Gastrocnemius medialis (tissue), 4 donors: ENCODE measurements around the gene ADAMTS18. TPM values are rescaled to one million over a fixed set of nuclear protein-coding genes. Genes with fewer than 3 reads are reported as not detected.
"Not testable (repeated sequence)": the region's sequence is repeated elsewhere in the genome, so short reads cannot be mapped to it uniquely, and the experiment has no call there.

Experiments
- ATAC-seq, 2 donors: fragments of 150-250 bp; one replicate each; pipeline ENCODE4 v1.9.1; 2016
- DNase-seq, 2 donors: peaks; one replicate each; pipeline ENCODE4 v3.0.0-alpha.2; 2019
- H3K27ac ChIP-seq, 4 donors: fragments of 200-600 bp; sonication (generic); 1 replicate in 1 of 4; 2 replicates in 3 of 4; pipeline ENCODE4 v1.5.1; 2016 to 2018; ENCODE audit warnings: mild to moderate bottlenecking in 2 of 4, moderate library complexity in 1 of 4
- H3K27me3 ChIP-seq, 3 donors: fragments of 200-600 bp; sonication (generic) in 2 of 3; 1 replicate in 1 of 3; 2 replicates in 2 of 3; pipeline versions ENCODE4 v1.5.1 to v1.6.0; 2016 to 2019; ENCODE audit warnings: mild to moderate bottlenecking in 1 of 3, moderate library complexity in 1 of 3
- H3K36me3 ChIP-seq, 2 donors: fragments of 200-600 bp; sonication (generic) in 1 of 2; one replicate each; pipeline ENCODE4 v1.5.1; 2017 to 2018
- H3K4me1 ChIP-seq, 2 donors: fragments of 200-600 bp; sonication (generic) in 1 of 2; one replicate each; pipeline ENCODE4 v1.5.1; 2016 to 2017; ENCODE audit warnings: mild to moderate bottlenecking in 2 of 2
- H3K4me3 ChIP-seq, 4 donors: fragments of 200-600 bp; sonication (generic) in 3 of 4; 1 replicate in 1 of 4; 2 replicates in 3 of 4; pipeline ENCODE4 v1.5.1; 2016 to 2019; ENCODE audit warnings: mild to moderate bottlenecking in 2 of 4
- H3K9me3 ChIP-seq, 3 donors: fragments of 200-600 bp; sonication (generic) in 2 of 3; 1 replicate in 1 of 3; 2 replicates in 2 of 3; pipeline ENCODE4 v1.5.1; 2016 to 2019
- POLR2A ChIP-seq, 2 donors: fragments of 450-650 bp; IDR thresholded peaks; one replicate each; pipeline ENCODE4 v1.6.1; 2017; ENCODE audit warnings: antibody characterized with exemption in 2 of 2, mild to moderate bottlenecking in 2 of 2, moderate library complexity in 2 of 2
- in situ Hi-C, 4 donors: fragments of 200-750 bp; cut with MboI; loops; one replicate each; pipeline versions ENCODE4 v1.15.0 to v1.8.0; 2017; ENCODE audit warnings: low sequenced_read_pairs in 4 of 4
- intact Hi-C: fragments of 100-400 bp; cut with DNase I; formaldehyde crosslinking; loops from one replicate; pipeline ENCODE4 v1.15.1; 2023; ENCODE audit warnings: low total_unique reads
- total RNA-seq, 4 donors: library from RNA; depleted of rRNA; stranded (reverse); fragments of >200 nt; gene quantifications; one replicate each; pipeline versions ENCODE4 v1.1.0 to v1.2.3, GENCODE V29; 2016
- TF ChIP-seq, protein P1 (sequence below), 5 experiments: fragments of 450-650 bp in 3 of 5; fragments of 200-600 bp in 2 of 5; sonication (generic) in 2 of 5; IDR thresholded peaks in 4 of 5; conservative IDR thresholded peaks in 1 of 5; 1 replicate in 4 of 5; 2 replicates in 1 of 5; pipeline ENCODE4 v1.5.1; 2016 to 2019; ENCODE audit warnings: antibody characterized with exemption in 5 of 5, mild to moderate bottlenecking in 3 of 5, moderate library complexity in 3 of 5

ADAMTS18 gene
- total RNA-seq, 4 donors from 2014 or later, result 0.82 TPM; not detected in 3

- in situ Hi-C loops, result no loop called here
- no peak for DNase-seq
Observed at GRCh38 chr16:77271532-77272426, 163.1 kb downstream of the ADAMTS18 start.

DNA sequence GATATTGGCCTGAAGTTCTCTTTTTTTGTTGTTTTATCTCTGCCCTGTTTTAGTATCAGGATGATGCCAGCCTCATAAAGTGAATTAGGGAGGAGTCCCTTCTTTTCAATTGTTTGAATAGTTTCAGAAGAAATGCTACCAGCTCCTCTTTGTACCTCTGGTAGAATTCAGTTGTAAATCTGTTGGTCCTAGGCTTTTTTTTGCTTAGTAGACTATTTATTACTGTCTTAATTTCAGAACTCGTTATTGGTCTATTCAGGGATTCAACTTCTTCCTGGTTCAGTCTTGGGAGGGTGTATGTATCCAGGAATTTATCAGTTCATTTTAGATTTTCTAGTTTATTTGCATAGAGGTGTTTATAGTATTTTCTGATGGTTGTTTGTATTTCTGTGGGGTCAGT is 168.6 kb downstream of the ADAMTS18 start:
- in situ Hi-C loops, intact Hi-C loops, H3K27ac ChIP-seq, H3K27me3 ChIP-seq, ATAC-seq, H3K9me3 ChIP-seq, H3K36me3 ChIP-seq, H3K4me3 ChIP-seq, DNase-seq, H3K4me1 ChIP-seq: not testable (repeated sequence)

More at GRCh38 chr16:77271532-77272426, 163.1 kb downstream of the ADAMTS18 start:
- no peak for TF ChIP-seq POLR2A (IDR thresholded peaks at IDR 0.05)
- TF ChIP-seq, protein P1, sequence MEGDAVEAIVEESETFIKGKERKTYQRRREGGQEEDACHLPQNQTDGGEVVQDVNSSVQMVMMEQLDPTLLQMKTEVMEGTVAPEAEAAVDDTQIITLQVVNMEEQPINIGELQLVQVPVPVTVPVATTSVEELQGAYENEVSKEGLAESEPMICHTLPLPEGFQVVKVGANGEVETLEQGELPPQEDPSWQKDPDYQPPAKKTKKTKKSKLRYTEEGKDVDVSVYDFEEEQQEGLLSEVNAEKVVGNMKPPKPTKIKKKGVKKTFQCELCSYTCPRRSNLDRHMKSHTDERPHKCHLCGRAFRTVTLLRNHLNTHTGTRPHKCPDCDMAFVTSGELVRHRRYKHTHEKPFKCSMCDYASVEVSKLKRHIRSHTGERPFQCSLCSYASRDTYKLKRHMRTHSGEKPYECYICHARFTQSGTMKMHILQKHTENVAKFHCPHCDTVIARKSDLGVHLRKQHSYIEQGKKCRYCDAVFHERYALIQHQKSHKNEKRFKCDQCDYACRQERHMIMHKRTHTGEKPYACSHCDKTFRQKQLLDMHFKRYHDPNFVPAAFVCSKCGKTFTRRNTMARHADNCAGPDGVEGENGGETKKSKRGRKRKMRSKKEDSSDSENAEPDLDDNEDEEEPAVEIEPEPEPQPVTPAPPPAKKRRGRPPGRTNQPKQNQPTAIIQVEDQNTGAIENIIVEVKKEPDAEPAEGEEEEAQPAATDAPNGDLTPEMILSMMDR (IDR thresholded peaks at IDR 0.05 in 4 of 5, conservative IDR thresholded peaks at IDR 0.05 in 1 of 5), result no peak
- Histone ChIP-seq H3K9me3 (no peaks in the 10 kb centered on the region), H3K4me3 (no peak overlapping the region), H3K4me1 (no peaks in the 10 kb centered on the region), H3K36me3 (no peaks in the 10 kb centered on the region), H3K27me3 (no peaks in the 10 kb centered on the region), H3K27ac (no peak overlapping the region)
- intact Hi-C loops, result no loop called here
- ATAC-seq, result no peak

- no peak for DNase-seq
- TF ChIP-seq POLR2A (IDR thresholded peaks at IDR 0.05), result no peak
- TF ChIP-seq, protein P1 (IDR thresholded peaks at IDR 0.05 in 4 of 5, conservative IDR thresholded peaks at IDR 0.05 in 1 of 5), result no peak
- Histone ChIP-seq H3K4me1 (no peaks in the 10 kb centered on the region), H3K27me3 (no peaks in the 10 kb centered on the region), H3K9me3 (no peaks in the 10 kb centered on the region), H3K27ac (no peak overlapping the region), H3K36me3 (no peaks in the 10 kb centered on the region), H3K4me3 (no peak overlapping the region)
- intact Hi-C loops, result no loop called here
- no peak for ATAC-seq
- in situ Hi-C loops, result no loop called here
Observed at GRCh38 chr16:77262971-77263370, 171.9 kb downstream of the ADAMTS18 start.

- Histone ChIP-seq H3K27me3 (no peaks in the 10 kb centered on the region), H3K9me3 (no peaks in the 10 kb centered on the region), H3K4me1 (no peaks in the 10 kb centered on the region), H3K27ac (no peak overlapping the region), H3K36me3 (no peaks in the 10 kb centered on the region), H3K4me3 (no peak overlapping the region)
- no peak for TF ChIP-seq POLR2A (IDR thresholded peaks at IDR 0.05)
- TF ChIP-seq, protein P1 (IDR thresholded peaks at IDR 0.05 in 4 of 5, conservative IDR thresholded peaks at IDR 0.05 in 1 of 5), result no peak
- intact Hi-C loops (no loop called here), in situ Hi-C loops (no loop called here)
- no peak for DNase-seq
- ATAC-seq, result no peak
Observed at GRCh38 chr16:77250400-77250799, 184.4 kb downstream of the ADAMTS18 start.

DNA sequence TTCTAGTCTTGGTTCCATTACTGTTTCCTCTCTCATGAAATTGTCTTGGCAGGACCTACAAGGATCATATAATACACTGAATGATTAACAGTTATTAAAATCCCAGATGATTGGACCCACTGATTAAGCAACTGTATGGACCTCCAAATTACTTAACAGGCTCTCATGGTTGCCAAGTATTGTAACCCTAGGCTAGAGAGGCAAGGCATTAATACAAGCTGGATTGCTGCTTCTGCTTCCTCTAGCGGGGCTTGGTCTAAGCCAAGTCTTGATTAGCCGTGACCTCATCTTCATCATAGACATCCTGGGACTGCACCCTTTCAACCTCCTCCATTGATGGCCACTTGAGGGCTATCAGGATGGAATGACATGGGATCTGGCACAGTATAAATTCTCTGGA is 188.7 kb downstream of the ADAMTS18 start:
- Histone ChIP-seq H3K36me3 (no peaks in the 10 kb centered on the region), H3K4me1 (no peaks in the 10 kb centered on the region), H3K27ac (no peak overlapping the region), H3K9me3 (no peaks in the 10 kb centered on the region), H3K4me3 (no peak overlapping the region), H3K27me3 (no peaks in the 10 kb centered on the region)
- TF ChIP-seq, protein P1 (IDR thresholded peaks at IDR 0.05 in 4 of 5, conservative IDR thresholded peaks at IDR 0.05 in 1 of 5), result no peak
- no peak for TF ChIP-seq POLR2A (IDR thresholded peaks at IDR 0.05)
- intact Hi-C loops, result no loop called here
- ATAC-seq, result no peak
- no peak for DNase-seq
- in situ Hi-C loops, result loop anchor here in 2 of 4 donors (25.0 kb wide), 1 partner anchor 716 kb away; no protein-coding TSS in a partner anchor

DNA sequence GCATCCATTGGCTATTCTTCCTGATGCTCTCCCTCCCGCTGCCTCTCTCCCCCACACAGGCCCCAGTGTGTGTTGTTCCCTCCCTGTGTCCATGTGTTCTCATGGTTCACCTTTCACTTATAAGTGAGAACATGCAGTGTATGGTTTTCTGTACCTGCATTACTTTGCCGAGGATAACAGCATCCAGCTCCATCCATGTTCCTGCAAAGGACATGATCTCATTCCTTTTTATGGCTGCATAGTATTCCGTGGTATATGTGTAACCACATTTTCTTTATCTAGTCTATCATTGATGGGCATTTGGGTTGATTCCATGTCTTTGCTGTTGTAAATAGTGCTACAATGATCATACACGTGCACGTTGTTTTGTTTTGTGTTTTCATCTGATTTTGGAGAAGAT is 192.4 kb downstream of the ADAMTS18 start:
- H3K4me1 ChIP-seq, ATAC-seq, intact Hi-C loops, DNase-seq, H3K27ac ChIP-seq, H3K27me3 ChIP-seq, H3K36me3 ChIP-seq, H3K4me3 ChIP-seq, H3K9me3 ChIP-seq: not testable (repeated sequence)
- in situ Hi-C loops, result loop anchor here in 2 of 4 donors (25.0 kb wide), 1 partner anchor 720 kb away; no protein-coding TSS in a partner anchor
